ENCODE results near the gene KRTAP29-1.

The KRTAP29-1 gene

DNA sequence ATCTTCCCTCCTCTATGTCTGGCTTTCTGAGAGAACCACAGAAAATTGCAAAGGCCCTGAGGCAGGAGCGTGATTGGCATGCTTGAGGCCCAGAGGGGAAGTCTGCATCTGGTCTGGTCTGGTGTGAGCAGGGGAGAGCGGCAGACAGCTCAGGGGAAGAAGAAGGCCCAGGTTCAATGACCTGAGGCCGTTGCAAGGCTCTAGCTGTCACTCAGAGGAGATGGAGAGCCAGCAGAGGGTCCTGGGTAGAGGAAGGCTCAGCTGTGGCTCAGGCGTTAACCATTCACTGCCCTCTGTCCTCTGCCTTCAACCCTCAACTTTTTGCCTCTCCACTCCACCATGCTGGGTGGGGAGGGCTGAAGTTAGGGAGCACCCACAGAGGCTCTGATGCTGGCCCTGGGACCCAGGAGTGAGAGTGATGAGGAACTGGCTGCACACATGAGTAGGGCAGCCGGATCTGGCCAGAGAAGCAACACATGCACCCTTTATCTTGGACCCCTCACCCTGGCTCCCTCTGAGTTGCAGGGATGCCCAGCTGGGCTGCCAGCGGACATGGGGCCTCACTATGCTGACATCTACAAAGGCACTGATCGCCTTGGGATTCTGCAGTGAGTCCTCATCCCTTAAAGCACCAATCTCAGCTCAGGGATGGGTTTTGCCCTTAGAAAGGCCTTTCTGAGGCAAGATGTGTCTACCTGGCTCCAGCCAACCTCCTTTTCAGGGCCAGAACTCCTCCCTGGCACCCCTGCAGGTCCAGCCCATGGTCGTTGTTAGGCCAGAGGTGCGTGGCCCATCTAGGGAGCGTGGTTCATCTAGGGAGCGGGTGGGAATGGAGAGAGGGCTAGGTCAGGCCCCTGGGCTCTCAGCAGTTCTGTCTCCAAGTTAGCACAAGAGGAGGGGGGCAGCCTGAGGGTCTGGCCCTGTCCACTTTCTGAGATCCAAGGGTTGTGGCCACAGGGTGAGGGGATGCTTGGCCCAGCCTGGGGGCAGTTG, 20.5 kb upstream of the KRTAP29-1 start:
- ChIA-PET POLR2A (no interaction called here), CTCF (interaction anchor here (0.8 to 2.5 kb wide), 12 partner anchors 9 to 708 kb away, joined by 3 to 11 read pairs (median 3); partner anchors contain the start of genes KRTAP16-1 and KRTAP29-1)
- no peak for DNase-seq (ENCODE audit: extremely low spot score)
- TF ChIP-seq CTCF (IDR thresholded peaks at IDR 0.05; ENCODE audit: control extremely low read depth, extremely low read depth, low read depth, missing control alignments), result no peak

- ChIA-PET POLR2A (no interaction called here), CTCF (interaction anchor here (0.8 to 2.5 kb wide), 13 partner anchors 9 to 707 kb away, joined by 3 to 11 read pairs (median 3); partner anchors contain the start of genes KRTAP16-1 and KRTAP29-1)
- TF ChIP-seq CTCF (IDR thresholded peaks at IDR 0.05; ENCODE audit: control extremely low read depth, extremely low read depth, low read depth, missing control alignments), result peak; percentile 74
- peak; percentile 43 for DNase-seq (ENCODE audit: extremely low spot score)
These were observed 19.6 kb upstream of the KRTAP29-1 start for GRCh38 chr17:41322094-41322902.

GRCh38 chr17:41318231-41318630, 15.6 kb upstream of the KRTAP29-1 start:
- no peak for TF ChIP-seq CTCF (IDR thresholded peaks at IDR 0.05; ENCODE audit: control extremely low read depth, extremely low read depth, low read depth, missing control alignments)
- ChIA-PET CTCF (interaction anchor here (1.4 kb wide), 1 partner anchor 13 kb away, joined by 4 read pairs; no protein-coding TSS in a partner anchor), POLR2A (no interaction called here)

GRCh38 chr17:41315814-41316445, 13.3 kb upstream of the KRTAP29-1 start:
- no peak for DNase-seq (ENCODE audit: extremely low spot score)
- no peak for TF ChIP-seq CTCF (IDR thresholded peaks at IDR 0.05; ENCODE audit: control extremely low read depth, extremely low read depth, low read depth, missing control alignments)
- ChIA-PET POLR2A (no interaction called here), CTCF (no interaction called here)

More at GRCh38 chr17:41318231-41318630, 15.6 kb upstream of the KRTAP29-1 start:
- no peak for DNase-seq (ENCODE audit: extremely low spot score)

GRCh38 chr17:41315204-41315794, 12.6 kb upstream of the KRTAP29-1 start, which contains the start of gene KRTAP17-1:
TSS of gene KRTAP17-1 (minus strand) at chr17:41315710. CDS start at chr17:41315650, 60 bp downstream.
- ChIA-PET POLR2A (no interaction called here), CTCF (interaction anchor here (1.2 kb wide), 1 partner anchor 14 kb away, joined by 4 read pairs; no protein-coding TSS in a partner anchor)
- no peak for DNase-seq (ENCODE audit: extremely low spot score)
- TF ChIP-seq CTCF (IDR thresholded peaks at IDR 0.05; ENCODE audit: control extremely low read depth, extremely low read depth, low read depth, missing control alignments), result no peak

Measured in GM10248 (cell line).